Measurements from ENCODE around the gene CEP89. TPM values are rescaled to one million over a fixed set of nuclear protein-coding genes. Genes with fewer than 3 reads are reported as not detected.
"Not testable (repeated sequence)": the region's sequence is repeated elsewhere in the genome, so short reads cannot be mapped to it uniquely, and the experiment has no call there.

CEP89 gene
- total RNA-seq, result 10 to 100 TPM in 1 of 4 donors, 1 to 10 TPM in 3; 9.2 to 11.3 (median 9.3) TPM
- polyA plus RNA-seq, result 5.6 TPM
- long read RNA-seq, donor 1, full-length matches to known transcripts, result 10 of 20 reads
- long read RNA-seq, donor 1, partial matches to known transcripts, result 1 of 20 reads
- long read RNA-seq, donor 1, other reads (novel, unspliced or antisense), result 9 of 20 reads
- long read RNA-seq, donor 2, full-length matches to known transcripts, result 3 of 6 reads
- long read RNA-seq, donor 2, partial matches to known transcripts, result 0 of 6 reads
- long read RNA-seq, donor 2, other reads (novel, unspliced or antisense), result 3 of 6 reads
- long read RNA-seq, donor 3, full-length matches to known transcripts, result 11 of 33 reads
- long read RNA-seq, donor 3, partial matches to known transcripts, result 5 of 33 reads
- long read RNA-seq, donor 3, other reads (novel, unspliced or antisense), result 17 of 33 reads
- long read RNA-seq, donor 4, full-length matches to known transcripts, result 1 of 3 reads
- long read RNA-seq, donor 4, partial matches to known transcripts, result 0 of 3 reads
- long read RNA-seq, donor 4, other reads (novel, unspliced or antisense), result 2 of 3 reads

DNA sequence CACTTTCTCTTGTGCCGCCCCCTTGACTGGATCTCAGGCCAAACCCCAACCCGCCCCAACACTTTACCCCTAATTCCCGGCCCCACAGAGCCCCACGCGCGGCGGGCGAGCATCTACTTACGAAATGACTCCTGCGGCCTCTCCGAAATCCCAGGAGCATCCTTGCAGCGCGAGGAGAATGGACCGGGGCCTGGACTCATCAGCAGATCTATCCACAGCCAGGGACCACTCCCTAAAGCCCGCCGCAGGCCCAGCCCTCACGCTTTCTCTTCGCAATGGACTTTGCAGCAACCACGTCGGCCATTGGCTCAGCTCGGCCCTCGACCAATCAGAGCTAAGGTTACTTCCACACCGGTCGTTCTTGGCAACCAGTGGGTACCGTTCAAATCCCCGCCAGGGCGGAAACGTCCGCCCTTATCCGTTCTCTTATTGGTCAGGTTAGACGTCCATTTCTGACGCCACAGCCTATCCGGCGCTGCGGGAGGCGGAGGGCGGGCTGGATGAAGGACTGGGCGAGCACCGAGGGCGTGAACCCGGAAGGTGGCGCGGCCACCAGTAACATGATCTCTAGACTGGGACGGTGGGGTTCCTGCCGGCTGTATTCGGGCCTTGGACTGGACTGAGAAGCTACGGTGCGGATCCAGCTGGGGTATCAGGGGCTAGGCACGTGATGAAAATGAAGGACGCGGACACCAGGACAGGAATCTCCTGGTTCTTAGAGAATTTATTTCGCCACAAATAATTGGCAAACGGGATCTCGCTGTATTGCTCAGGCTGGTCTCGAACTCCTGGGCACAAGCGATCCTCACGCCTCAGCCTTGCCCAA is at the start of gene CEP89, which contains the start of gene FAAP24:
Gene CEP89, minus strand, starts transcription at position 244 of the 826 bp plus-strand sequence. Its CDS starts 84 bp downstream, at position 160.
Gene FAAP24, plus strand, starts transcription at position 528 of the 826 bp plus-strand sequence. CDS start 955 bp downstream, outside the sequence.
- peaks cover 4% of the 10 kb centered on the region for H3K4me1 ChIP-seq (ENCODE audit: control insufficient read depth, insufficient read depth, low read length)
- H3K9me3 ChIP-seq (ENCODE audit: control insufficient read depth, low read length), result no peaks in the 10 kb centered on the region
- DNase-seq (peak; percentile 97 to 98 (median 98)), ATAC-seq (peak; percentile 99 to 100)
- no peaks in the 10 kb centered on the region for H3K27me3 ChIP-seq (ENCODE audit: control insufficient read depth, insufficient read depth)
- peak within 1 kb of the TSS; percentile 88 for H3K4me3 ChIP-seq (ENCODE audit: low read length)
- 2% methylated on average over 57 of the region's 57 CpGs for WGBS
- intact Hi-C loops (cut with DNase I), result loop anchor here in 2 of 4 donors (10.0 kb wide), 2 partner anchors 113 to 153 kb away; partner anchors contain the start of gene GPATCH1 (in 2 of the 2)
- H3K27ac ChIP-seq (ENCODE audit: low read length), result peak within 1 kb of the TSS; percentile 10

- H3K4me1 ChIP-seq (ENCODE audit: control insufficient read depth, insufficient read depth, low read length); intact Hi-C loops (cut with DNase I); H3K27ac ChIP-seq (ENCODE audit: low read length); ATAC-seq; H3K9me3 ChIP-seq (ENCODE audit: control insufficient read depth, low read length); H3K4me3 ChIP-seq (ENCODE audit: low read length); DNase-seq; H3K27me3 ChIP-seq (ENCODE audit: control insufficient read depth, insufficient read depth): not testable (repeated sequence)
- WGBS, result 91% methylated on average over 4 of the region's 4 CpGs
Measured at GRCh38 chr19:33010891-33011290, 39.1 kb upstream of the CEP89 start.

DNA sequence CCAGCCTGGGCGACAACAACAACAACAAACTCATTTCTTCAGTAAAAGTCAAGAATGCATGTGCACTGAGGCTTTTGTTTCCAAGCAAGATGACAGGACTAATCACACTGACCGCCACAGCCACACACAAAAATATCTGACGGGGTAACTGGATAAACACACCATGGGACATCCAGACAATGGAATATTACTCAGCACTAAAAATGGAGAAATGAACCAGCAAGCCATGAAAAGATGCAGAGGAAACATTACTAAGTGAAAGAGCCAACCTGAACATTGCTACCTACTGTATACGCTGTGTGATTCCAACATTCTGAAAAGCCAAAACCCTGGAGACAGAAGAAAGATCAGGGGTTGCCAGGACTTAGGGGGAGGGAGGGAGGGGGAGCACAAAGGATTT is 37.0 kb upstream of the CEP89 start:
- H3K27me3 ChIP-seq (ENCODE audit: control insufficient read depth, insufficient read depth), result no peaks in the 10 kb centered on the region
- intact Hi-C loops (cut with DNase I), result no loop called here
- ATAC-seq, result no peak
- no peak overlapping the region for H3K27ac ChIP-seq (ENCODE audit: low read length)
- DNase-seq, result no peak
- no peaks in the 10 kb centered on the region for H3K9me3 ChIP-seq (ENCODE audit: control insufficient read depth, low read length)
- WGBS, result 93% methylated on average over 4 of the region's 4 CpGs
- no peaks in the 10 kb centered on the region for H3K4me1 ChIP-seq (ENCODE audit: control insufficient read depth, insufficient read depth, low read length)
- no peak overlapping the region for H3K4me3 ChIP-seq (ENCODE audit: low read length)

DNA sequence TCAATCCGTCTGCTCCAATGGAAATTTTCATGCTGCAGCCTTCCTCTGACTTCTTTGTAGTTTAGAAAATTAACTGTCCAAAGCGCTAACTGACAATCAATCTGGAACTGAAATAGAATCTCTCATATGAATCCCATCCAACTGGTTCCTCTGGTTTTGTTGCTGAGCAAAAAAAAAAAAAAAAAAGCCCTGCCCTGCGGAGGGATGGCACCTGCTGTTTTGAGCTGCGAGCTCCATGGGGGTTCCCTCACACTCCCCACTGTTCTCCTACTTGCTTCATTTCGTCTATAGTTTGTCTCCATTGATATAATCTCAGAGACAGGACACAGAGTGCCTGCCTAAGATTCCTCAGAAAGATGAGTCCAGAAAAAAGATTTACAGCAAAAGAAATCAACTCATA is 33.7 kb upstream of the CEP89 start:
- H3K27ac ChIP-seq (ENCODE audit: low read length), result no peak overlapping the region
- no peaks in the 10 kb centered on the region for H3K27me3 ChIP-seq (ENCODE audit: control insufficient read depth, insufficient read depth)
- no peaks in the 10 kb centered on the region for H3K4me1 ChIP-seq (ENCODE audit: control insufficient read depth, insufficient read depth, low read length)
- whole genome bisulfite sequencing, result 80% methylated on average over 5 of the region's 5 CpGs
- H3K9me3 ChIP-seq (ENCODE audit: control insufficient read depth, low read length), result no peaks in the 10 kb centered on the region
- no peak overlapping the region for H3K4me3 ChIP-seq (ENCODE audit: low read length)
- intact Hi-C loops (cut with DNase I), result no loop called here
- ATAC-seq (no peak), DNase-seq (no peak)

GRCh38 chr19:33003424-33004024 is 31.8 kb upstream of the CEP89 start:
- H3K4me3 ChIP-seq (ENCODE audit: low read length); H3K4me1 ChIP-seq (ENCODE audit: control insufficient read depth, insufficient read depth, low read length); H3K9me3 ChIP-seq (ENCODE audit: control insufficient read depth, low read length); H3K27me3 ChIP-seq (ENCODE audit: control insufficient read depth, insufficient read depth); intact Hi-C loops (cut with DNase I); H3K27ac ChIP-seq (ENCODE audit: low read length); DNase-seq; ATAC-seq: not testable (repeated sequence)
- 70% methylated on average over 6 of the region's 6 CpGs for WGBS

DNA sequence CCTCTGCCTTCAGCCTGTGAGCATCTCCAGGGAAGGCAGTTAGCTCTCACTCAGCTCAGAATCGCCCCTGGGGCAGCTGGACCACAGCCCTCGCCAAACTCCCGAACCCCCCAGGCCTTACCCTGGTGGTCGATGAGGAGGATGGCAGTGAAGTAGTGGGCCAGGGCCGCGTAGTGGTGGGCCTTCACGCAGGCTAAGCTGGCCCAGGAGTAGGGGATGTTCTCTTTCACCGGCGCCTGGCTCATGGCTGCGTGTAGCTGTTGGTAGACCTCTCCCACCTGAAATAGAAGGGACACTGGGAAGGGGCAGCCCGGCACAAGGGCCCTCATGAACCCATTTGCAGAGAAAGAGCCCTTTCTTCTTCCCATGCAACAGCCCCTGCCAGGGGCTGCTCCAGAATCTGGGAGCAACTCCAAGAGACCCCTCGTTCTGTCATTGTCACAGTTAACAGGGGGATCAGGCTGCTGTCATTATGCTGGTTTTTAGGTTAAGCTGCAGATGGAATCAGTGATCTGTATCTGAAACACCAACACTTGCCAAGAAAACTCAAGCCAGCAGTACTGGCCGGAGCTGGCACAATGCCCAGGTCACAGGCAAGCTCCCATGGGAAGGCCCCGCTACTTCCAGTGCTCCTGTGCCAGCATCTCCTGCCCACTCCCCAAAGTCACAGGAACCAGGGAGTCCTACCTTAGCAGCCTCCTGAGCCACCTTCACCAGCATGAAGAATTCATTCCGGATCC is 30.5 kb upstream of the CEP89 start:
- WGBS, result 77% methylated on average over 15 of the region's 15 CpGs
- intact Hi-C loops (cut with DNase I); H3K27me3 ChIP-seq (ENCODE audit: control insufficient read depth, insufficient read depth); H3K9me3 ChIP-seq (ENCODE audit: control insufficient read depth, low read length); ATAC-seq; H3K4me1 ChIP-seq (ENCODE audit: control insufficient read depth, insufficient read depth, low read length); DNase-seq; H3K4me3 ChIP-seq (ENCODE audit: low read length); H3K27ac ChIP-seq (ENCODE audit: low read length): not testable (repeated sequence)

DNA sequence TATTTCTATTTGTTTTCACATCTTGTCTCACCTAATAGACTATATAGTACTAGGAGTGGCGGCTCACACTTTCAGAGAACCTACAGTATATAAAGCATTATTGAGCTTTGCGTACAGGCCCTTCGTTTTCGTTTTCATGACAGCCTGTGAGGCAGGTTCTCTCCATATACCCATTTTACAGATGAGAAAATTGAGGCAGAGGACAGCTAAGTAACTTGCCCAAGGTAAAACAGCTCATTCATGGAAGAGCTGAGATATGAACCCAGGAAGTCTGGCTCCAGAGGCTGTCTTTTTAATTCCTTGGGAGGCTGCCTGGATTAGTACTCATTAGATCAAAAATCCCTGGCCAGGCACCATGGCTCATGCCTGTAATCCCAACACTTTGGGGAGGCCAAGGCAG is 29.2 kb upstream of the CEP89 start:
- Histone ChIP-seq H3K9me3 (ENCODE audit: control insufficient read depth, low read length) (no peaks in the 10 kb centered on the region), H3K27me3 (ENCODE audit: control insufficient read depth, insufficient read depth) (no peaks in the 10 kb centered on the region), H3K4me3 (ENCODE audit: low read length) (no peak overlapping the region), H3K4me1 (ENCODE audit: control insufficient read depth, insufficient read depth, low read length) (no peaks in the 10 kb centered on the region), H3K27ac (ENCODE audit: low read length) (no peak overlapping the region)
- intact Hi-C loops (cut with DNase I), result no loop called here
- DNase-seq (no peak), ATAC-seq (no peak)
- WGBS, result 91% methylated on average over 4 of the region's 4 CpGs

DNA sequence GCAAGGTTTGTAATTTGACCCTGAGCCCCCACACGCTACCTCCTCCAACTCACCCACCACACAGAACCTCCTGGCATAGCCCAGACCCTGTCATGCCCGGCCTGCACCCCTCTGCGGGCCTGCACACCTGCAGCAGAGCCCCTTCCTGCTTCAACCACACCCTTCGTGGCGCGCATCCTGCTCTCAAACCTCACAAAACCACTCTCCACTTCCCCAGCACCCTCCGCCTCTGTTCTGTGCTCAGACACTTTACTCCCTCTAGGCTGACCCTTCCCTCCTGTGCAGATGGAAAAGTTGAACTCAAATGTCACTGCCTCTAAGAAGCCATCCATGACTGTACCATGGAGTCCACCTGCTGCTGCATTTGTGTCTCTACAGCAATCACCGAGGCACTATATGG is 28.8 kb upstream of the CEP89 start:
- H3K4me1 ChIP-seq (ENCODE audit: control insufficient read depth, insufficient read depth, low read length), result no peaks in the 10 kb centered on the region
- intact Hi-C loops (cut with DNase I), result no loop called here
- H3K27me3 ChIP-seq (ENCODE audit: control insufficient read depth, insufficient read depth), result no peaks in the 10 kb centered on the region
- DNase-seq (no peak), ATAC-seq (no peak)
- H3K9me3 ChIP-seq (ENCODE audit: control insufficient read depth, low read length), result no peaks in the 10 kb centered on the region
- no peak overlapping the region for H3K4me3 ChIP-seq (ENCODE audit: low read length)
- H3K27ac ChIP-seq (ENCODE audit: low read length), result no peak overlapping the region
- 84% methylated on average over 8 of the region's 8 CpGs for WGBS

DNA sequence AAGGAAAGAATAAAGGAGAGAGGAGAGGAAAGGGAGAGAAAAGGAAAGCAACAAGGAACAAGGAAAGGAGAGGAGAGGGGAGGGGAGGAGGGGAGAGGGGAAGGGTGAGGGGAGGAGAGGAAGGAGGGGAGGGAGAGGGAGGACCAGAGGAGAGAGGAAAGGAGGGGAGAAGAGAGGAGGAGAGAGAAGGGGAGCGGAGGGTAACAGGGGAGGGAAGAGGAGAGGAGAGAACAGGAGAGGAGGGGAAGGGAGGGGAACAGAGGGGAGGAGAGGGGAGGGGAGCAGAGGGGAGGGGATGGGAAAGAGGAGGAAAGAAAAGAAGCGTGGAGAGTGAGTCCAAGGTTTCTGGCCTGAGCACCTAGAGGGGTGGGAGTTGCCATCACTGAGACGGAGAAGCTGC is 27.0 kb upstream of the CEP89 start:
- ATAC-seq, result no peak
- intact Hi-C loops (cut with DNase I), result no loop called here
- no peak overlapping the region for H3K4me3 ChIP-seq (ENCODE audit: low read length)
- H3K9me3 ChIP-seq (ENCODE audit: control insufficient read depth, low read length), result no peaks in the 10 kb centered on the region
- no peaks in the 10 kb centered on the region for H3K4me1 ChIP-seq (ENCODE audit: control insufficient read depth, insufficient read depth, low read length)
- DNase-seq, result no peak
- H3K27me3 ChIP-seq (ENCODE audit: control insufficient read depth, insufficient read depth), result no peaks in the 10 kb centered on the region
- WGBS, result 76% methylated on average over 3 of the region's 3 CpGs
- H3K27ac ChIP-seq (ENCODE audit: low read length), result no peak overlapping the region

DNA sequence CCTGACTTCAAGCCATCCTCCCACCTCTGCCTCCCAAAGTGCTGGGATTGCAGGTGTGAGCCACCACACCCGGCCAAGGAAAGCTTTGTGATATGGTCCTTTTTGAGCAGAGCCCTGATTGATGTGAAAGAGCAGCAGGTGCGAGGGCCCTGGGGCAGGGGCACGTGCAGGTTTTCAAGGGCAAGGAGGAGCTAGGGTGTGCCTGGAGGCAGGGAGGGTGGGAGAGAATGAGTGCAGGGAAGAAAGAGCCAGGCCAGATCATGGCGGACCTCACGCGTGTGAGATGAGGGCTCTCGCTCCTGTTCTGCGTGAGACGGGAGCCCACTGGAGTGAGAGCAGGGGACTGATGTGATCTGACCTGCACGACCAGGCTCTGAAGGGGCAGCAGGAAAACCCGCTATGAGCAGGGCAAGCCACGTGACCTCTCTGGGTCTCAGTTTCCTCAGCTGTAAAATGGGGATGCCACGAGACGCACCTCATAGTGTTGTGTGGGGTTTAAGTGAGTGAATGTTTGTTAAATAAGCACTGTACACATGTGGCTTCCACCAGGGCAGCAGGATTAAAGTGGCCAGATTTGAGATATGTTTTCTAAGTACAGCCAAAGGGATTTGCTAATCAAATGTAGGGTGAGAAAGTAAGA is 26.1 kb upstream of the CEP89 start:
- H3K4me1 ChIP-seq (ENCODE audit: control insufficient read depth, insufficient read depth, low read length), result no peaks in the 10 kb centered on the region
- H3K27me3 ChIP-seq (ENCODE audit: control insufficient read depth, insufficient read depth), result no peaks in the 10 kb centered on the region
- DNase-seq, result no peak
- 90% methylated on average over 14 of the region's 14 CpGs for WGBS
- ATAC-seq, result no peak
- H3K9me3 ChIP-seq (ENCODE audit: control insufficient read depth, low read length), result no peaks in the 10 kb centered on the region
- no peak overlapping the region for H3K4me3 ChIP-seq (ENCODE audit: low read length)
- intact Hi-C loops (cut with DNase I), result no loop called here
- H3K27ac ChIP-seq (ENCODE audit: low read length), result no peak overlapping the region

Measured in right cardiac atrium (tissue), 5 donors.